Kidney (tissue), 22 donors: ENCODE data around the gene FAU. TPM values are rescaled to one million over a fixed set of nuclear protein-coding genes. Genes with fewer than 3 reads are reported as not detected.

ENCODE experiments used
- DNase-seq, 5 donors: peaks; one replicate each; pipeline ENCODE4 v3.0.0-alpha.2; 2013 to 2020
- FAIRE-seq: peaks from 2 replicates; lab custom pipeline; 2012; peaks lifted over from hg19 to GRCh38; lab: Jason Lieb, UNC
- H3K27ac ChIP-seq, 2 donors: one replicate each; pipeline ENCODE4 v1.7.0; 2013; ENCODE audit warnings: low read depth in 2 of 2, low read length in 2 of 2, inconsistent platforms in 1 of 2
- H3K27me3 ChIP-seq: one replicate; pipeline ENCODE4 v1.7.1; 2013; ENCODE audit warnings: low read length, inconsistent platforms; ENCODE audit not compliant: control insufficient read depth, insufficient read depth
- H3K36me3 ChIP-seq, 3 donors: one replicate each; pipeline versions ENCODE4 v1.7.0 to v1.7.1; 2013; ENCODE audit warnings: low read length in 3 of 3, control low read depth in 1 of 3, inconsistent platforms in 1 of 3; ENCODE audit not compliant: insufficient read depth in 3 of 3, control insufficient read depth in 2 of 3
- H3K4me1 ChIP-seq, 3 donors: one replicate each; pipeline versions ENCODE4 v1.7.0 to v1.7.1; 2013; ENCODE audit warnings: low read length in 3 of 3, inconsistent platforms in 1 of 3, low read depth in 1 of 3; ENCODE audit not compliant: control insufficient read depth in 2 of 3, insufficient read depth in 2 of 3
- H3K4me3 ChIP-seq, 3 donors: one replicate each; pipeline versions ENCODE4 v1.7.0 to v1.8.1; 2013; ENCODE audit warnings: low read length in 3 of 3, control low read depth in 1 of 3, inconsistent platforms in 1 of 3
- H3K9ac ChIP-seq, 3 donors: one replicate each; pipeline versions ENCODE4 v1.7.0 to v1.7.1; 2013; ENCODE audit warnings: low read length in 3 of 3, control low read depth in 1 of 3, inconsistent platforms in 1 of 3
- H3K9me3 ChIP-seq, 3 donors: one replicate each; pipeline versions ENCODE4 v1.7.0 to v1.7.1; 2013; ENCODE audit warnings: low read length in 3 of 3, control low read depth in 1 of 3, inconsistent platforms in 1 of 3; ENCODE audit not compliant: control insufficient read depth in 2 of 3, insufficient read depth in 1 of 3
- CTCF ChIP-seq: IDR thresholded peaks from 3 replicates; pipeline ENCODE4 v1.5.1; 2012; ENCODE audit warnings: mild to moderate bottlenecking, moderate library complexity, borderline replicate concordance; ENCODE audit not compliant: insufficient read depth; ENCODE audit errors: extremely low read depth
- intact Hi-C: fragments of 100-400 bp; cut with DNase I; formaldehyde crosslinking; loops from one replicate; pipeline ENCODE4 v1.11.1; 2022
- long read RNA-seq, 10 donors: library from polyadenylated mRNA in 1 of 10; unstranded in 1 of 10; transcript quantifications; one replicate each; pipeline ENCODE4 v2.0.0 and lab custom pipeline, GENCODE V29; 2021 to 2026
- polyA plus RNA-seq: library from polyadenylated mRNA; stranded (reverse); fragments of 350-450 nt; fragmentation: Illumina TruSeq; extraction: RNeasy Lipid Tissue Mini Kit (QIAGEN cat#74804); gene quantifications from one replicate; pipeline ENCODE4 v1.2.3, GENCODE V29; 2014; ENCODE audit warnings: low read depth, low replicate concordance; ENCODE audit not compliant: insufficient read depth
- total RNA-seq: library from RNA; stranded (reverse); fragmentation: NEBNext Ultra II Directional; extraction: Animal tissue kit (Norgen Biotek cat#: 25700); gene quantifications from one replicate; pipeline ENCODE4 v1.2.1, GENCODE V29; 2021
- donor health status: control.
- donor health status: control.
- donor health status: control.
- donor health status: control.
- donor health status: control.
- donor health status: DM: yes; HTN: yes; CAD: no.
- donor health status: Normal renal cell carcinoma (clear cell type).

FAU gene
- total RNA-seq, result 794 TPM
- 927 TPM for polyA plus RNA-seq
- long read RNA-seq, donor 1, transcript FAU-202 (3 exons, 533 nt), result minor isoform, 6 of 534 reads
- long read RNA-seq, donor 1, transcript FAU-209 (4 exons, 697 nt), result minor isoform, 26 of 534 reads
- long read RNA-seq, donor 1, transcript FAU-207 (5 exons, 847 nt), result major isoform, 399 of 534 reads
- long read RNA-seq, donor 1, transcript FAU-208 (1 exons, 1,484 nt), result minor isoform, 24 of 534 reads
- long read RNA-seq, donor 1, partial matches to known transcripts, result 45 of 534 reads
- long read RNA-seq, donor 1, other reads (novel, unspliced or antisense), result 32 of 534 reads
- long read RNA-seq, donor 2, transcript FAU-207 (5 exons, 847 nt), result major isoform, 497 of 638 reads
- long read RNA-seq, donor 2, transcript FAU-209 (4 exons, 697 nt), result minor isoform, 39 of 638 reads
- long read RNA-seq, donor 2, transcript FAU-208 (1 exons, 1,484 nt), result minor isoform, 15 of 638 reads
- long read RNA-seq, donor 2, transcript FAU-202 (3 exons, 533 nt), result minor isoform, 6 of 638 reads
- long read RNA-seq, donor 2, partial matches to known transcripts, result 40 of 638 reads
- long read RNA-seq, donor 2, other reads (novel, unspliced or antisense), result 40 of 638 reads
- long read RNA-seq, donor 3, transcript FAU-202 (3 exons, 533 nt), result minor isoform, 11 of 791 reads
- long read RNA-seq, donor 3, transcript FAU-209 (4 exons, 697 nt), result minor isoform, 38 of 791 reads
- long read RNA-seq, donor 3, transcript FAU-207 (5 exons, 847 nt), result major isoform, 631 of 791 reads
- long read RNA-seq, donor 3, transcript FAU-208 (1 exons, 1,484 nt), result minor isoform, 17 of 791 reads
- long read RNA-seq, donor 3, partial matches to known transcripts, result 41 of 791 reads
- long read RNA-seq, donor 3, other reads (novel, unspliced or antisense), result 52 of 791 reads
- long read RNA-seq, donor 4, transcript FAU-207 (5 exons, 847 nt), result major isoform, 232 of 298 reads
- long read RNA-seq, donor 4, transcript FAU-209 (4 exons, 697 nt), result minor isoform, 25 of 298 reads
- long read RNA-seq, donor 4, partial matches to known transcripts, result 13 of 298 reads
- long read RNA-seq, donor 4, other reads (novel, unspliced or antisense), result 22 of 298 reads
- long read RNA-seq, donor 5, transcript FAU-209 (4 exons, 697 nt), result minor isoform, 6 of 47 reads
- long read RNA-seq, donor 5, transcript FAU-207 (5 exons, 847 nt), result major isoform, 37 of 47 reads
- long read RNA-seq, donor 5, partial matches to known transcripts, result 0 of 47 reads
- long read RNA-seq, donor 5, other reads (novel, unspliced or antisense), result 0 of 47 reads
- long read RNA-seq, donor 6, transcript FAU-207 (5 exons, 847 nt), result major isoform, 1,467 of 2,038 reads
- long read RNA-seq, donor 6, transcript FAU-202 (3 exons, 533 nt), result minor isoform, 16 of 2,038 reads
- long read RNA-seq, donor 6, transcript FAU-209 (4 exons, 697 nt), result minor isoform, 153 of 2,038 reads
- long read RNA-seq, donor 6, transcript FAU-208 (1 exons, 1,484 nt), result minor isoform, 40 of 2,038 reads
- long read RNA-seq, donor 6, partial matches to known transcripts, result 181 of 2,038 reads
- long read RNA-seq, donor 6, other reads (novel, unspliced or antisense), result 179 of 2,038 reads
- long read RNA-seq, donor 7, transcript FAU-207 (5 exons, 847 nt), result major isoform, 173 of 268 reads
- long read RNA-seq, donor 7, transcript FAU-209 (4 exons, 697 nt), result minor isoform, 5 of 268 reads
- long read RNA-seq, donor 7, transcript FAU-208 (1 exons, 1,484 nt), result minor isoform, 61 of 268 reads
- long read RNA-seq, donor 7, partial matches to known transcripts, result 22 of 268 reads
- long read RNA-seq, donor 7, other reads (novel, unspliced or antisense), result 7 of 268 reads
- long read RNA-seq, donor 8, transcript FAU-209 (4 exons, 697 nt), result minor isoform, 60 of 911 reads
- long read RNA-seq, donor 8, transcript FAU-202 (3 exons, 533 nt), result minor isoform, 6 of 911 reads
- long read RNA-seq, donor 8, transcript FAU-207 (5 exons, 847 nt), result major isoform, 655 of 911 reads
- long read RNA-seq, donor 8, transcript FAU-208 (1 exons, 1,484 nt), result minor isoform, 30 of 911 reads
- long read RNA-seq, donor 8, partial matches to known transcripts, result 87 of 911 reads
- long read RNA-seq, donor 8, other reads (novel, unspliced or antisense), result 71 of 911 reads
- long read RNA-seq, donor 9, transcript FAU-207 (5 exons, 847 nt), result major isoform, 300 of 393 reads
- long read RNA-seq, donor 9, transcript FAU-209 (4 exons, 697 nt), result minor isoform, 23 of 393 reads
- long read RNA-seq, donor 9, transcript FAU-208 (1 exons, 1,484 nt), result minor isoform, 6 of 393 reads
- long read RNA-seq, donor 9, partial matches to known transcripts, result 27 of 393 reads
- long read RNA-seq, donor 9, other reads (novel, unspliced or antisense), result 33 of 393 reads
- long read RNA-seq, donor 10, transcript FAU-209 (4 exons, 697 nt), result minor isoform, 50 of 671 reads
- long read RNA-seq, donor 10, transcript FAU-208 (1 exons, 1,484 nt), result minor isoform, 28 of 671 reads
- long read RNA-seq, donor 10, transcript FAU-202 (3 exons, 533 nt), result minor isoform, 11 of 671 reads
- long read RNA-seq, donor 10, transcript FAU-207 (5 exons, 847 nt), result major isoform, 466 of 671 reads
- long read RNA-seq, donor 10, partial matches to known transcripts, result 75 of 671 reads
- long read RNA-seq, donor 10, other reads (novel, unspliced or antisense), result 37 of 671 reads

GRCh38 chr11:65121865-65122696 lies at the start of gene FAU, which contains the start of gene MRPL49:
Gene FAU, minus strand, starts transcription at chr11:65122134. Its CDS starts 321 bp downstream, at chr11:65121813.
Gene MRPL49, plus strand, starts transcription at chr11:65122321. Its CDS starts 26 bp downstream, at chr11:65122347.
- H3K4me3 ChIP-seq, result peak within 1 kb of the TSS; percentile 93 to 99 (median 98)
- H3K4me1 ChIP-seq, result peaks cover 2 to 13% (median 11%) of the 10 kb centered on the region in 3 donors
- H3K9me3 ChIP-seq, result no peaks in the 10 kb centered on the region
- peak; percentile 67 for FAIRE-seq
- no peak for TF ChIP-seq CTCF
- no peaks in the 10 kb centered on the region for H3K27me3 ChIP-seq
- H3K36me3 ChIP-seq, result peaks cover 2 to 43% (median 23%) of the 10 kb centered on the region in 3 donors
- DNase-seq, result peak; percentile 98 to 99 (median 99)
- intact Hi-C loops, result no loop called here
- peak within 1 kb of the TSS; percentile 97 to 99 (median 99) for H3K9ac ChIP-seq
- peak within 1 kb of the TSS; percentile 90 to 96 for H3K27ac ChIP-seq

GRCh38 chr11:65170058-65170534 lies 48.2 kb upstream of the FAU start, which contains the start of gene SPDYC:
Gene SPDYC, plus strand, starts transcription at chr11:65170233. Its CDS starts 1,125 bp downstream, at chr11:65171358.
- peaks cover 0 to 2% (median 0%) of the 10 kb centered on the region in 3 donors for H3K4me1 ChIP-seq
- intact Hi-C loops, result no loop called here
- H3K36me3 ChIP-seq, result no peaks in the 10 kb centered on the region
- FAIRE-seq, result no peak
- no peak for TF ChIP-seq CTCF
- H3K27ac ChIP-seq, result no peak within 1 kb of the TSS
- H3K4me3 ChIP-seq, result no peak within 1 kb of the TSS
- no peaks in the 10 kb centered on the region for H3K27me3 ChIP-seq
- H3K9me3 ChIP-seq, result no peaks in the 10 kb centered on the region
- H3K9ac ChIP-seq, result no peak within 1 kb of the TSS
- DNase-seq, result peak in 1 of 5 donors; percentile 73
